CD4-positive, alpha-beta memory T cell (primary cell): ENCODE data around the gene CACNA1D. TPM values are rescaled to one million over a fixed set of nuclear protein-coding genes. Genes with fewer than 3 reads are reported as not detected.

Source experiments
- CTCF ChIA-PET: fragments of 350-600 bp; sonication (Branson Sonifier 250); formaldehyde crosslinking; loops from one replicate; lab custom pipeline; 2021; ENCODE audit warnings: inconsistent platforms; ENCODE audit not compliant: partially characterized antibody; lab: Charles Lee
- POLR2A ChIA-PET: fragments of 350-600 bp; sonication (Branson Sonifier 250); formaldehyde crosslinking; loops from one replicate; lab custom pipeline; 2021; ENCODE audit not compliant: partially characterized antibody; lab: Charles Lee
- DNase-seq, 5 donors: peaks; one replicate each; pipeline versions ENCODE4 v3.0.0 to v3.0.0-alpha.2; 2020 to 2022; ENCODE audit warnings: mixed read lengths in 1 of 5
- H3K27ac ChIP-seq: one replicate; pipeline ENCODE4 v1.7.0; 2013; ENCODE audit warnings: low read depth, low read length
- H3K27me3 ChIP-seq: 2 replicates; pipeline ENCODE4 v1.7.0; 2013; ENCODE audit warnings: mild to moderate bottlenecking, low read length, moderate library complexity; ENCODE audit not compliant: insufficient read depth
- H3K36me3 ChIP-seq: 2 replicates; pipeline ENCODE4 v1.7.0; 2013; ENCODE audit warnings: mild to moderate bottlenecking, low read length, moderate library complexity; ENCODE audit not compliant: insufficient read depth
- H3K4me1 ChIP-seq: 2 replicates; pipeline ENCODE4 v1.7.0; 2013; ENCODE audit warnings: mild to moderate bottlenecking, low read length, moderate library complexity; ENCODE audit not compliant: insufficient read depth
- H3K4me3 ChIP-seq, 2 donors: one replicate each; pipeline ENCODE4 v1.7.0; 2013; ENCODE audit warnings: low read length in 2 of 2, mild to moderate bottlenecking in 1 of 2
- H3K9me3 ChIP-seq, 2 donors: one replicate each; pipeline ENCODE4 v1.7.0; 2013; ENCODE audit warnings: low read length in 2 of 2, control low read depth in 1 of 2; ENCODE audit not compliant: control insufficient read depth in 1 of 2
- H3K27ac Mint-ChIP-seq, 7 donors: one replicate each; pipeline ENCODE4 v1.8.0; 2020 to 2021; ENCODE audit warnings: mixed read lengths in 7 of 7, mild to moderate bottlenecking in 6 of 7, inconsistent platforms in 3 of 7, moderate library complexity in 3 of 7
- H3K27me3 Mint-ChIP-seq, 2 donors: one replicate each; pipeline ENCODE4 v1.8.0; 2020 to 2021; ENCODE audit warnings: mixed read lengths in 2 of 2
- H3K36me3 Mint-ChIP-seq, 2 donors: one replicate each; pipeline ENCODE4 v1.8.0; 2020 to 2021; ENCODE audit warnings: mixed read lengths in 2 of 2, inconsistent platforms in 1 of 2, mild to moderate bottlenecking in 1 of 2
- H3K4me1 Mint-ChIP-seq, 4 donors: one replicate each; pipeline ENCODE4 v1.8.0; 2020 to 2021; ENCODE audit warnings: mixed read lengths in 4 of 4, mild to moderate bottlenecking in 1 of 4
- H3K4me3 Mint-ChIP-seq, 8 donors: one replicate each; pipeline ENCODE4 v1.8.0; 2020 to 2021; ENCODE audit warnings: mixed read lengths in 8 of 8, mild to moderate bottlenecking in 7 of 8, moderate library complexity in 6 of 8, inconsistent platforms in 3 of 8
- H3K9me3 Mint-ChIP-seq, 8 donors: one replicate each; pipeline ENCODE4 v1.8.0; 2020 to 2021; ENCODE audit warnings: mixed read lengths in 8 of 8, mild to moderate bottlenecking in 5 of 8, inconsistent platforms in 3 of 8, moderate library complexity in 1 of 8
- intact Hi-C: fragments of 100-400 bp; cut with micrococcal nuclease; formaldehyde crosslinking; loops from one replicate; pipeline ENCODE4 v1.15.1; 2023
- polyA plus RNA-seq, 2 donors: library from polyadenylated mRNA; unstranded; fragments of 300-500 nt; fragmentation: Illumina TruSeq; gene quantifications; one replicate each; pipeline ENCODE4 v1.2.3, GENCODE V29; 2021
- total RNA-seq, 2 experiments: library from RNA; stranded (reverse); gene quantifications; one replicate each; pipeline ENCODE4 v1.2.3, GENCODE V29; 2021

Gene CACNA1D
- total and polyA plus RNA-seq, 4 experiments from 2014 or later: 0.06 TPM; not detected in 3

DNA sequence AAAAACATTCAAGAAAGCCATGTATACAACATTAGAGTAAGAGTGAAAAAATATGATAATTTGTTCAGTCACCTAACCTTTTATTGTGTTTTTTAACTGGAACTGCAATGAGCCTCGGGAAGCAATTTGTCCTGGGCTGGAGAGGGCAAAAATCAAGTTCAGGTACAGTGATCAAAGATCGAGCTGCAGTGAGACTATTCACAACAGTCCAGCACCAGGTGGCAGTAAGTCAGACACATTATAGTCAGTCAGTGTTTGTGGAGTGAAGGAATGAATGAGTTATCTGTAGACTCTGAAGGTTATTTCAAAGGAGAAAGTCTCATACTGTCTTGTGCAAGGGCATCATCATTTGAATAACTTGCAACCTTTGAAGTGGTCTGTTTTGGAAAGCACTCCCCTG, 235.2 kb downstream of the CACNA1D start:
- no peak overlapping the region for H3K4me3 ChIP-seq
- H3K4me1 Mint-ChIP-seq: no peaks in the 10 kb centered on the region
- H3K36me3 Mint-ChIP-seq: no peaks in the 10 kb centered on the region
- no peak for DNase-seq
- no peaks in the 10 kb centered on the region for H3K9me3 Mint-ChIP-seq
- ChIA-PET CTCF (no interaction called here), POLR2A (no interaction called here)
- no peaks in the 10 kb centered on the region for H3K9me3 ChIP-seq
- intact Hi-C loops: no loop called here
- H3K27me3 Mint-ChIP-seq: peaks cover 6 to 14% of the 10 kb centered on the region in 2 donors
- H3K4me1 ChIP-seq: no peaks in the 10 kb centered on the region
- no peak overlapping the region for H3K27ac ChIP-seq
- H3K4me3 Mint-ChIP-seq: no peak overlapping the region
- H3K27ac Mint-ChIP-seq: no peak overlapping the region
- H3K27me3 ChIP-seq: no peaks in the 10 kb centered on the region
- no peaks in the 10 kb centered on the region for H3K36me3 ChIP-seq

DNA sequence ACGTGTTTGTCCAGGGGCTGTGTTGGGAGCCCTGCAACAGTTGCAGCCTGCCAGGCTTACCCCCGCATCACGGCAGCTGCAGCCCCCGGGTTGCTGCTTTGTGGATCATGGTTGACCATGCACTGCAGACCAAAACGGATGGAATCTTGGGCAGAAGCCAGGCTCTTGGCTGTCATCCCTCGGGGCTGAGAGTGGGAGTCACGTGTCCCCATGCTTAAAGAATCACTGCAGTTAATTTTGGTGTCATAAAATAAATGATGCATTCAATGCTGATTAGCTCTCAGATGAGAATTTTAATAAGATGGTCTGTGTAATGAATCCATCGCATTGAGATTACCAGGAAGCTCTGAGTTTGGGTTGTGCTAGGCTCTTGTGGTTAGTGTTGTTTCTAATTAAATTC, 236.2 kb downstream of the CACNA1D start:
- Mint-ChIP-seq H3K27ac (no peak overlapping the region), H3K36me3 (no peaks in the 10 kb centered on the region), H3K4me3 (no peak overlapping the region), H3K9me3 (no peaks in the 10 kb centered on the region), H3K4me1 (no peaks in the 10 kb centered on the region), H3K27me3 (peaks cover 6 to 9% of the 10 kb centered on the region in 2 donors)
- Histone ChIP-seq H3K9me3 (no peaks in the 10 kb centered on the region), H3K4me1 (no peaks in the 10 kb centered on the region), H3K4me3 (no peak overlapping the region), H3K36me3 (no peaks in the 10 kb centered on the region), H3K27me3 (no peaks in the 10 kb centered on the region), H3K27ac (no peak overlapping the region)
- ChIA-PET POLR2A (no interaction called here), CTCF (no interaction called here)
- no peak for DNase-seq
- intact Hi-C loops: no loop called here

DNA sequence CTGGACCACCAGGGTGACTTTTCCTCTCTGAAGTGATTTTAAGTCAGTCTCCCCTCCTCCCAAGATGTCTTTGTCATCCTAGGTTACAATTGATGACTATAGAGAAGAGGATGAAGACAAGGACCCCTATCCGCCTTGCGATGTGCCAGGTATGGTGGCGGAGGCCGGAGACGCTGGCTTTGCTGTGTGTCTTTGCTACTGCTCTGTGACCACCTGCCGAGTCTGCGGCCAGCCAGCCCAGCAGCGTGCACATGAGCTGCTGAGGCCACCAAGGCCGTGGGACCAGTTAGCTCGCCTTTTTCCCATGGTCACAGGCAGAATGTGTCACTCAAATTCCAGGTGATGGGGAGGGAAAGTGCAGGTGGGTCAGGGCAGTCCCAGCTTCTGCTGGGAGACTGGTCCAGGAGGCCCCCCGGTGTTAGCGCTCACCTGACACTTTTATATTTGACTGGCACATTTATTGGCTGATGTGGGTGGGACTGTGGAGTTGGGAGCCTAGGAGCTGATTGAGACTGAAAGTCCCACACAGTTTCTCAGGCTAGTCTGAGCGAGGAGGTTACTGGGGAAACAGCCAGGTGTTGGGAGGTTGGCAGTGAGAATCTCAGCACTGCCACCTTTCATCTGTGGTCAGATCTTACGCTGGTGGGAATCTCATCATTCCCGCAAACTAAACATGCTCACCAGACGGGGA, 237.7 kb downstream of the CACNA1D start:
- Histone ChIP-seq H3K36me3 (no peaks in the 10 kb centered on the region), H3K9me3 (no peaks in the 10 kb centered on the region), H3K27me3 (no peaks in the 10 kb centered on the region), H3K4me3 (no peak overlapping the region), H3K27ac (no peak overlapping the region), H3K4me1 (no peaks in the 10 kb centered on the region)
- Mint-ChIP-seq H3K27ac (no peak overlapping the region), H3K27me3 (peaks cover 3 to 4% of the 10 kb centered on the region in 2 donors), H3K36me3 (no peaks in the 10 kb centered on the region), H3K9me3 (no peaks in the 10 kb centered on the region), H3K4me1 (no peaks in the 10 kb centered on the region), H3K4me3 (no peak overlapping the region)
- intact Hi-C loops: no loop called here
- CTCF ChIA-PET: no interaction called here
- DNase-seq: no peak
- POLR2A ChIA-PET: no interaction called here

GRCh38 chr3:53733446-53733845, 239.0 kb downstream of the CACNA1D start:
- CTCF ChIA-PET: no interaction called here
- H3K4me3 Mint-ChIP-seq: no peak overlapping the region

GRCh38 chr3:53739966-53740365, 245.6 kb downstream of the CACNA1D start:
- H3K27me3 Mint-ChIP-seq: peaks cover 1 to 6% of the 10 kb centered on the region in 2 donors
- Histone ChIP-seq H3K4me1 (no peaks in the 10 kb centered on the region), H3K9me3 (no peaks in the 10 kb centered on the region), H3K27ac (no peak overlapping the region), H3K36me3 (no peaks in the 10 kb centered on the region), H3K27me3 (no peaks in the 10 kb centered on the region), H3K4me3 (no peak overlapping the region)
- CTCF ChIA-PET: no interaction called here
- peak overlapping the region in 1 of 7 donors; percentile 3 for H3K27ac Mint-ChIP-seq
- no peaks in the 10 kb centered on the region for H3K9me3 Mint-ChIP-seq
- POLR2A ChIA-PET: no interaction called here
- H3K4me3 Mint-ChIP-seq: no peak overlapping the region
- H3K4me1 Mint-ChIP-seq: peaks cover 0 to 6% (median under 1%) of the 10 kb centered on the region in 4 donors
- no peaks in the 10 kb centered on the region for H3K36me3 Mint-ChIP-seq
- intact Hi-C loops: no loop called here
- no peak for DNase-seq

More at GRCh38 chr3:53733446-53733845, 239.0 kb downstream of the CACNA1D start:
- Histone ChIP-seq H3K36me3 (no peaks in the 10 kb centered on the region), H3K9me3 (no peaks in the 10 kb centered on the region), H3K27me3 (no peaks in the 10 kb centered on the region), H3K27ac (no peak overlapping the region), H3K4me3 (no peak overlapping the region), H3K4me1 (no peaks in the 10 kb centered on the region)
- Mint-ChIP-seq H3K27ac (no peak overlapping the region), H3K27me3 (peaks cover under 1 to 3% of the 10 kb centered on the region in 2 donors), H3K4me1 (no peaks in the 10 kb centered on the region), H3K9me3 (no peaks in the 10 kb centered on the region), H3K36me3 (no peaks in the 10 kb centered on the region)
- DNase-seq: no peak
- intact Hi-C loops: no loop called here
- POLR2A ChIA-PET: no interaction called here

DNA sequence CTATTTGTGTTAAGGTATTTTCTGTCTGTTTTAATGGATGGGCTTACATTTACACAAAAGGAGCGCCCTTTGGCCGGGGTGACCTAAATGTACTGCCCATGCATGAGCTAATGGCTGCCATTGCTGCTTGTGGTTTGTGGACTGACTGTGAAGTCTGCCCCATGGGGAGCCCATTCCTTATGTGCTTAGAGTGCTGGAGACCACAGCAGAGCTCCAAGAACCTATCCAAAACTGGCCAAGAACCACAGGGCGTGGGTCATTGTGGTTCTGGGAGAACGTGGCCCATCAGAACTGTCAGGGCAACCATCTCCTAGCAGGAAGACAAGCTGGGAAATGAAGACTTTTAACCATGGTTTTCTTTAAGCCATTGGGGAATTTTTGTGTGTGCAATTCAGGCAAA, 246.5 kb downstream of the CACNA1D start:
- Histone ChIP-seq H3K36me3 (no peaks in the 10 kb centered on the region), H3K4me3 (no peak overlapping the region), H3K27me3 (no peaks in the 10 kb centered on the region), H3K27ac (no peak overlapping the region), H3K4me1 (no peaks in the 10 kb centered on the region), H3K9me3 (no peaks in the 10 kb centered on the region)
- no peaks in the 10 kb centered on the region for H3K9me3 Mint-ChIP-seq
- no peak overlapping the region for H3K4me3 Mint-ChIP-seq
- no peaks in the 10 kb centered on the region for H3K36me3 Mint-ChIP-seq
- intact Hi-C loops: no loop called here
- peaks cover 0 to 6% (median under 1%) of the 10 kb centered on the region in 4 donors for H3K4me1 Mint-ChIP-seq
- DNase-seq: no peak
- no peak overlapping the region for H3K27ac Mint-ChIP-seq
- POLR2A ChIA-PET: no interaction called here
- CTCF ChIA-PET: interaction anchor here (1.9 kb wide), 1 partner anchor 31 kb away, joined by 6 read pairs; no protein-coding TSS in a partner anchor
- H3K27me3 Mint-ChIP-seq: peaks cover 1 to 3% of the 10 kb centered on the region in 2 donors

DNA sequence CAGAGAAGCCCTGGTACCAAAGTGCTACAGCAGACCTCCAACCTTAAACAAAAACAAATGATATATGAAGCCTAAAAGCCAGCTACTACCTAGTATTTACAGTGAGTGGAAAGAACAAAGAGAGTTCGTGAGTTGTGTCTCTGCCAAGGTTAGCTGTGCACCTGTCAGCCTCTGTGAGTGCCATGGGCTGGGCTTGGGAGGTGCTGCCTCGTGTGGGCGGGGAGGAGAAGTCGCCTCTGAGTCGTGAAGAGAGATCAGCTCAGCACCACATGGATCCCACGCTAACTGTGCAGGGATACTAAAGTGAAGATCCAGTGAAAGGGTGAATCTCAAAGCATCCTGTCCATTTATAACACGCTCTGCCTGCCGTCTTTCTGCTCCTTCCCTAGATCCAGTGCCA, 249.9 kb downstream of the CACNA1D start:
- peaks cover 0 to 6% (median under 1%) of the 10 kb centered on the region in 4 donors for H3K4me1 Mint-ChIP-seq
- no peak for DNase-seq
- no peaks in the 10 kb centered on the region for H3K36me3 Mint-ChIP-seq
- H3K27me3 Mint-ChIP-seq: peaks cover 1 to 6% of the 10 kb centered on the region in 2 donors
- H3K4me1 ChIP-seq: no peaks in the 10 kb centered on the region
- peak overlapping the region in 1 of 7 donors; percentile 26 for H3K27ac Mint-ChIP-seq
- ChIA-PET CTCF (no interaction called here), POLR2A (no interaction called here)
- intact Hi-C loops: no loop called here
- no peaks in the 10 kb centered on the region for H3K27me3 ChIP-seq
- H3K4me3 ChIP-seq: no peak overlapping the region
- no peak overlapping the region for H3K27ac ChIP-seq
- no peaks in the 10 kb centered on the region for H3K9me3 ChIP-seq
- no peaks in the 10 kb centered on the region for H3K9me3 Mint-ChIP-seq
- H3K36me3 ChIP-seq: no peaks in the 10 kb centered on the region
- no peak overlapping the region for H3K4me3 Mint-ChIP-seq
